DMS 273 (cell line): ENCODE results near the gene PCDHGA10.
"Not testable (repeated sequence)": the region's sequence is repeated elsewhere in the genome, so short reads cannot be mapped to it uniquely, and the experiment has no call there.

Experiments used
- DNase-seq: peaks from one replicate; lab custom pipeline; 2025; ENCODE audit not compliant: unreplicated experiment; lab: John Stamatoyannopoulos, UW

PCDHGA10 gene

DNA sequence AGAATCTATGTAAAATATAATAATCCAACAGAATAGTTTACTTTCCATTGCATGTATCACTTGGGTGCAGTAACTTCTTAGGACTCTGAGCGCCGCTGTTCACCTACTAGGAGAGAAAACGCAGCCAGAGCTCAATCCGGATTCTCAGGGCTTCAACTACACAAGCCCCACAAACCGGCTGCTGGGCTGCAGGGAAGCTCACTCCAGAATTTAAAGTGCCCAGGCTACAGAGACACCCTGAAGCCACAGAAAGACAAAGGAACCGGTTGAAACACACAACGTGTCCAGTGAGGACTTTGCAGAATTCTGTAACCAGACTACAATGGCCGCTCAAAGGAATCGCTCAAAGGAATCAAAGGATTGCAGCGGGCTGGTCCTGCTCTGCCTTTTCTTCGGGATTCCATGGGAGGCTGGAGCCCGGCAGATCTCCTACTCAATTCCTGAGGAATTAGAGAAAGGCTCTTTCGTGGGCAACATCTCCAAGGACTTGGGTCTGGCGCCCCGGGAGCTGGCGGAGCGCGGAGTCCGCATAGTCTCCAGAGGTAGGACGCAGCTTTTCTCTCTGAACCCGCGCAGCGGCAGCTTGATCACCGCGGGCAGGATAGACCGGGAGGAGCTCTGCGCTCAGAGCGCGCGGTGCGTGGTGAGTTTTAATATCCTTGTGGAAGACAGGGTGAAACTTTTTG lies at the start of gene PCDHGA10:
PCDHGA10 (plus strand) TSS at position 134 of the 686 bp plus-strand sequence; CDS start at position 323, 189 bp downstream.
- DNase-seq: peak; percentile 84

DNA sequence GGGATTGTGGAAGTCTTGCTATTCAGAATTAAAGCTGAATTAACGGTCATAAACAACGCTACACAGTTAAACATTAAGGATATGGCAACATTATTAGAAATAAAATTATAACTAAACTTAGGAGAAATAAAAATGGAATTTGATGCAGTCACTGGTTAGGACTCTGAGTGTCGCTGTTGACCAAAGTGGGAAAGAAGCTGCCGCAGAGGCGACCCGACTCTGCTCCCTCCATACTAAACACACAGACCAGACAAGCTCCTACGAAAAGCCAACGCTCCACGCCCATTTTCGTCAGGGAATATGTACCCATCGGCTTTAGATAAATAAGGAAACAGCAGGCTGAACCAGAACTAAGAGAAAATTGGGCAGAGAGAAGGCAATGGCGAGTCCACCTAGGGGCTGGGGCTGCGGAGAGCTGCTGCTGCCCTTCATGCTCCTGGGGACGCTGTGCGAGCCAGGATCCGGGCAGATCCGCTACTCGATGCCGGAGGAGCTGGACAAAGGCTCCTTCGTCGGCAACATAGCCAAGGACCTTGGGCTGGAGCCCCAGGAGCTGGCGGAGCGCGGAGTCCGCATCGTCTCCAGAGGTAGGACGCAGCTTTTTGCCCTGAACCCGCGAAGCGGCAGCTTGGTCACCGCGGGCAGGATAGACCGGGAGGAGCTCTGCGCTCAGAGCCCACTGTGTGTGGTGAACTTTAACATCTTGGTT lies 48.7 kb upstream of the PCDHGA10 start, which contains the start of gene PCDHGA5:
PCDHGA5 (plus strand) TSS at position 211 of the 709 bp plus-strand sequence; CDS start at position 380, 169 bp downstream.
- DNase-seq: no peak

DNA sequence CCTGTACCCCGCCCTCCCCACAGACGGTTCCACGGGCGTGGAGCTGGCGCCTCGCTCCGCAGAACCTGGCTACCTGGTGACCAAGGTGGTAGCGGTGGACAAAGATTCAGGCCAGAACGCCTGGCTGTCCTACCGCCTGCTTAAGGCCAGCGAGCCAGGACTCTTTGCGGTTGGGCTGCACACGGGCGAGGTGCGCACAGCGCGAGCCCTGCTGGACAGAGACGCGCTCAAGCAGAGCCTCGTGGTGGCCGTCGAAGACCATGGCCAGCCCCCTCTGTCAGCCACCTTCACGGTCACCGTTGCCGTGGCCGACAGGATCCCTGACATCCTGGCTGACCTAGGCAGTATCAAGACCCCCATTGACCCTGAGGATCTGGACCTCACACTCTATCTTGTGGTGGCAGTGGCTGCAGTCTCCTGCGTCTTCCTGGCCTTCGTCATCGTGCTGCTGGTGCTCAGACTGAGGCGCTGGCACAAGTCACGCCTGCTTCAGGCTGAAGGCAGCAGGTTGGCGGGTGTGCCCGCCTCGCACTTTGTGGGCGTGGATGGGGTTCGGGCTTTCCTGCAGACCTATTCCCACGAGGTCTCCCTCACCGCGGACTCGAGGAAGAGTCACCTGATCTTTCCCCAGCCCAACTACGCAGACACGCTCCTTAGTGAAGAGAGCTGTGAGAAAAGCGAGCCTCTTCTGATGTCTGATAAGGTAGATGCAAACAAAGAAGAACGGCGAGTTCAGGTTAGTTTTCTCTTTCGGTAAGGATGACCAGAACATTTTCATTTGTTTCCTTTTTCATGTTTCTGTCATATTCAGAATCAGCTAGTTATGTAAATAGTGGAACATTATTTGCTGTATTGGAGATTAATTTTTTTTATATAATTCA lies 46.5 kb upstream of the PCDHGA10 start:
- no peak for DNase-seq

DNA sequence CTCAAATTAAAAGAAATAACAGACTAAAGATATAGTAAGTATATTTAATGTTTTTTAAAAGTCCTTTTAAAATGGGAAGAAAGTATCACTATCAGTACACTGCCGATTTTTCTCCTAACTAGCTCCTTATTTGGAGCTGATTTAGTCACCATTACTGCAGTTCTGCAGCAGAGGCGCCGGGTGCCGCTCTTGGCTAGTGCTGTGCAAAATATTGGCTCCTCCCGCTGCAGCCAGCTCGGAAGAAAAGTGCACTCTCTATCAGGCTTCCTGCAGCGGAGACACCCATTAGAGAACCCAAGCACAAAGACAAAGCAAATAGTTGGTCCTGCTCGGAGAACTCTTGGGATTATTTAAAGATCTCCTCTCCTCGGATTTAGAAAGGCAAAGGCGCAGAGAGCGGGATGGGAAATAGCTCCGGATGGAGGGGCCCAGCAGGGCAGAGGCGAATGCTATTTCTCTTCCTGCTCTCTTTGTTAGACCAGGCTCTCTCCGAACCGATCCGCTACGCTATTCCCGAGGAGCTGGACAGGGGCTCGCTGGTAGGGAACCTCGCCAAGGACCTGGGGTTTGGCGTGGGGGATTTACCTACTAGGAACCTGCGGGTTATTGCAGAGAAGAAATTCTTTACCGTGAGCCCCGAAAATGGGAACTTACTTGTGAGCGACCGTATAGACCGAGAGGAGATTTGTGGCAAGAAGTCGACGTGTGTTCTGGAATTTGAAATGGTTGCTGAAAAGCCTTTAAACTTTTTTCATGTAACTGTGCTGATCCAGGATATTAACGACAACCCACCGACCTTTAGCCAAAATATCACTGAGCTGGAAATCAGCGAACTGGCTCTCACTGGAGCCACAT lies 42.6 kb upstream of the PCDHGA10 start, which contains the start of gene PCDHGB3:
PCDHGB3 (plus strand) TSS at position 249 of the 855 bp plus-strand sequence; CDS start at position 402, 153 bp downstream.
- DNase-seq: no peak

DNA sequence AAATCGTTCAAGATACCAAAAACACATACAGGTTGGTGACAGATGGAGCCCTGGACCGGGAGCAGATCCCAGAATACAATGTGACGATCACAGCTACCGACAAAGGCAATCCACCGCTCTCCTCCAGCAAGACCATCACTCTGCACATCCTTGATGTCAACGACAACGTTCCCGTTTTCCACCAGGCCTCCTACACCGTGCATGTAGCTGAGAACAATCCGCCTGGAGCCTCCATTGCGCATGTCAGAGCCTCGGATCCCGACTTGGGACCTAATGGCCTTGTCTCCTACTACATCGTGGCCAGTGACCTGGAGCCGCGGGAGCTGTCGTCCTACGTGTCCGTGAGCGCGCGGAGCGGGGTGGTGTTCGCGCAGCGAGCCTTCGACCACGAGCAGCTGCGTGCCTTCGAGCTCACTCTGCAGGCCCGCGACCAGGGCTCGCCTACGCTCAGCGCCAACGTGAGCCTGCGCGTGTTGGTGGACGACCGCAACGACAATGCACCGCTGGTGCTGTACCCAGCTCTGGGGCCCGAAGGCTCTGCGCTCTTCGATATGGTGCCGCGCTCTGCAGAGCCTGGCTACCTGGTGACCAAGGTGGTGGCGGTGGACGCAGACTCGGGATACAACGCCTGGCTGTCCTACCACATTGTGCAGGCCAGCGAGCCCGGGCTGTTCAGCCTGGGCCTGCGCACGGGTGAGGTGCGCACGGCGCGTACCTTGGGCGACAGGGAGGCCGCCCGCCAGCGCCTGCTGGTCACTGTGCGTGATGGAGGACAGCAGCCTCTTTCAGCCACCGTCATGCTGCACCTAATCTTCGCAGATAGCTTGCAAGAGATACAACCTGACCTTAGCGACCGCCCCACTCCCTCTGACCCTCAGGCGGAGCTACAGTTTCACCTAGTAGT lies 41.0 kb upstream of the PCDHGA10 start:
- no peak for DNase-seq

DNA sequence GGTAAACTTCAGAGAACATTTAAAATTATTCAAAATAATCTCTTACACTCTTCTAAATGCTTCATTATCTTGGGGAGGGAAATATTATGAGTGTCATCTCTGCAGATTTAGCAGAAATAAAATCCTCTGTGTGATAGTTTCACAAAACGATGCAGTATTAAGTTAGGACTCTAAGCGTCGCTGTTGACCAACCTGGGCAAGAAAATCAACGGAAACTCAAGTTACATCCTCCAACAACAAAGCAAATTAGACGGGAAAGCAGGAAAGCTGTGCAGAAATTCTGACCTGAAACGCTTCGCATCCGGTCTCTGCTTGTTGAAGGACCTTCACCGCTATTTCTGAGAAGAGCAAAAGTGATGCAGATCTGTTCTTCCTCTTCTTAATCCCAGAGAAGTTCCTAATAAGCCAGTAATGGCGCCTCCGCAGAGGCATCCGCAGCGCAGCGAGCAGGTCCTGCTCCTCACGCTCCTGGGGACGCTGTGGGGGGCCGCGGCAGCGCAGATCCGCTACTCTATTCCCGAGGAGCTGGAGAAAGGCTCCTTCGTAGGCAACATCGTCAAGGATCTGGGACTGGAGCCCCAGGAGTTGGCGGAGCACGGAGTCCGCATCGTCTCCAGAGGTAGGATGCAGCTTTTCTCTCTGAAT lies 39.0 kb upstream of the PCDHGA10 start, which contains the start of gene PCDHGA6:
PCDHGA6 (plus strand) TSS at position 219 of the 645 bp plus-strand sequence; CDS start at position 412, 193 bp downstream.
- no peak for DNase-seq

DNA sequence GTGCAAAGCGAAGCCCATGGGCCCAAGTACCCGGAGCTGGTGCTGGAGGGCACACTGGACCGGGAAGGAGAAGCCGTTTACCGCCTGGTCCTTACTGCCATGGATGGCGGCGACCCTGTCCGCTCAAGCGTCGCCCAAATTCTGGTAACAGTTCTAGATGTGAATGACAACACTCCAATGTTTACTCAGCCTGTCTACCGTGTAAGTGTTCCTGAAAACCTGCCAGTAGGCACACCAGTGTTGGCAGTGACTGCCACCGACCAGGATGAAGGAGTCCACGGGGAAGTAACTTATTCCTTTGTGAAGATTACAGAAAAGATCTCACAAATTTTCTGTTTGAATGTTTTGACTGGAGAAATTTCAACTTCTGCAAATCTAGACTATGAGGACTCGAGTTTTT lies 38.2 kb upstream of the PCDHGA10 start:
- no peak for DNase-seq

DNA sequence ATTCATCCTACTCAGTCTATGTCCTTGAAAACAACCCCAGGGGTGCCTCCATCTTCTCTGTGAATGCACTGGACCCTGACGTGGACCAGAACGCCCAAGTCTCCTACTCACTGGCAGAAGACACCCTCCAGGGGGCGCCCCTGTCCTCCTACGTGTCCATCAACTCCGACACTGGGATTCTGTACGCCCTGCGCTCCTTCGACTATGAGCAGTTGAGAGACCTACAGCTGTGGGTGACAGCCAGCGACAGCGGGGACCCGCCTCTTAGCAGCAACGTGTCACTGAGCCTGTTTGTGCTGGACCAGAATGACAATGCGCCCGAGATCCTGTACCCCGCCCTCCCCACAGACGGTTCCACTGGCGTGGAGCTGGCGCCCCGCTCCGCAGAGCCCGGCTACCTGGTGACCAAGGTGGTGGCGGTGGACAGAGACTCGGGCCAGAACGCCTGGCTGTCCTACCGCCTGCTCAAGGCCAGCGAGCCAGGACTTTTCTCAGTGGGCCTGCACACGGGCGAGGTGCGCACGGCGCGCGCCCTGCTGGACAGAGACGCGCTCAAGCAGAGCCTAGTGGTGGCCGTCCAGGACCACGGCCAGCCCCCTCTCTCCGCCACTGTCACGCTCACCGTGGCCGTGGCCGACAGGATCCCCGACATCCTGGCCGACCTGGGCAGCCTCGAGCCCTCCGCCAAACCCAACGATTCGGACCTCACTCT lies 37.2 kb upstream of the PCDHGA10 start:
- not testable (repeated sequence) for DNase-seq

DNA sequence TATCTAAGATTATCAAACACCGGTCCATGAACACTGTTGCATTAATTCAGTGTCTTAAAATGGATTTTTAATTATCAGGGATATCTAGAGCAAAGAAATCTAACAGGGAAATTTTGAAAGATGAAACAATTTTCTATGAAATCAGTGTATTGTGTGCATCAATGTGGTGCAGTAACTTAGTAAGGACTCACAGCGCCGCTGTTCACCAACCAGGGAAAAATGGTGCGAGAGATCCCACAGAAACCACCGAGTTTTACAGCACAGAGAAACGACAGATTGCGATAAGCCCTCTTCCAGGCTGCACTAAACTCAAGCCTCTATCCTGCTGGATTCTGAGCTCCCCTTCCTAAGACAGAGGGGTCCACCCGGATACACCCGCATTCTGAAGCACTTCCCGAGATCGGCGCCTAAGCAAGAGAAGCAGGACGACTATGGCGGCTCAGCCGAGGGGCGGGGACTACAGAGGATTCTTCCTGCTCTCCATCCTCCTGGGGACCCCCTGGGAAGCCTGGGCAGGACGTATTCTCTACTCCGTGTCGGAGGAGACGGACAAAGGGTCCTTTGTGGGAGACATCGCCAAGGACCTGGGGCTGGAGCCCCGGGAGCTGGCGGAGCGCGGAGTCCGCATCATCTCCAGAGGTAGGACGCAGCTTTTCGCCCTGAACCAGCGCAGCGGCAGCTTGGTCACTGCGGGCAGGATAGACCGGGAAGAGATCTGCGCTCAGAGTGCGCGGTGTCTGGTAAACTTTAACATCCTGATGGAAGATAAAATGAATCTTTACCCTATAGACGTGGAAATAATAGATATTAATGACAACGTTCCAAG lies 30.1 kb upstream of the PCDHGA10 start, which contains the start of gene PCDHGA7:
PCDHGA7 (plus strand) TSS at position 274 of the 826 bp plus-strand sequence; CDS start at position 432, 158 bp downstream.
- DNase-seq: no peak

DNA sequence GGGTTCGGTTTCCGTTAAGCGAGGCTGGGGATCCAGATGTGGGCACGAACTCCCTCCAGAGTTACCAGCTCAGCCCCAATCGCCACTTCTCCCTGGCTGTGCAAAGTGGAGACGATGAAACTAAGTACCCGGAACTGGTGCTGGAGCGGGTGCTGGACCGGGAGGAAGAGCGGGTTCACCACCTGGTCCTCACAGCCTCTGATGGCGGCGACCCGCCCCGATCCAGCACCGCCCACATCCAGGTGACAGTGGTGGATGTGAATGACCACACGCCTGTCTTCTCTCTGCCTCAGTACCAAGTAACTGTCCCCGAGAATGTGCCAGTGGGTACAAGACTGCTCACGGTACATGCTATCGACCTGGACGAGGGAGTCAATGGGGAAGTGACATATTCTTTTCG lies 29.4 kb upstream of the PCDHGA10 start:
- no peak for DNase-seq

DNA sequence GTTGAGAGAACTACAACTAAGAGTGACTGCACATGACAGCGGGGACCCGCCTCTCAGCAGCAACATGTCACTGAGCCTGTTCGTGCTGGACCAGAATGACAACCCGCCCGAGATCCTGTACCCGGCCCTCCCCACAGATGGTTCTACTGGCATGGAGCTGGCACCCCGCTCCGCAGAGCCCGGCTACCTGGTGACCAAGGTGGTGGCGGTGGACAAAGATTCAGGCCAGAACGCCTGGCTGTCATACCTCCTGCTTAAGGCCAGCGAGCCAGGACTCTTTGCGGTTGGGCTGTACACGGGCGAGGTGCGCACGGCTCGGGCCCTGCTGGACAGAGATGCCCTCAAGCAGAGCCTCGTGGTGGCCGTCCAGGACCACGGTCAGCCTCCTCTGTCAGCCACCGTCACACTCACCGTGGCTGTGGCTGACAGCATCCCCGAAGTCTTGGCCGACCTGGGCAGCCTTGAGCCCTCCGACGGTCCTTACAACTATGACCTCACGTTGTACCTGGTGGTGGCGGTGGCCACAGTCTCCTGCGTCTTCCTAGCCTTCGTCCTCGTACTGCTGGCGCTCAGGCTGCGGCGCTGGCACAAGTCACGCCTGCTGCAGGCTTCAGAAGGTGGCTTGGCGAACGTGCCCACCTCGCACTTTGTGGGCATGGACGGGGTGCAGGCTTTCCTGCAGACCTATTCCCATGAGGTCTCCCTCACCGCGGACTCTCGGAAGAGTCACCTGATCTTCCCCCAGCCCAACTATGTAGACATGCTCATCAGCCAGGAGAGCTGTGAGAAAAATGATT lies 28.1 kb upstream of the PCDHGA10 start:
- DNase-seq: no peak

DNA sequence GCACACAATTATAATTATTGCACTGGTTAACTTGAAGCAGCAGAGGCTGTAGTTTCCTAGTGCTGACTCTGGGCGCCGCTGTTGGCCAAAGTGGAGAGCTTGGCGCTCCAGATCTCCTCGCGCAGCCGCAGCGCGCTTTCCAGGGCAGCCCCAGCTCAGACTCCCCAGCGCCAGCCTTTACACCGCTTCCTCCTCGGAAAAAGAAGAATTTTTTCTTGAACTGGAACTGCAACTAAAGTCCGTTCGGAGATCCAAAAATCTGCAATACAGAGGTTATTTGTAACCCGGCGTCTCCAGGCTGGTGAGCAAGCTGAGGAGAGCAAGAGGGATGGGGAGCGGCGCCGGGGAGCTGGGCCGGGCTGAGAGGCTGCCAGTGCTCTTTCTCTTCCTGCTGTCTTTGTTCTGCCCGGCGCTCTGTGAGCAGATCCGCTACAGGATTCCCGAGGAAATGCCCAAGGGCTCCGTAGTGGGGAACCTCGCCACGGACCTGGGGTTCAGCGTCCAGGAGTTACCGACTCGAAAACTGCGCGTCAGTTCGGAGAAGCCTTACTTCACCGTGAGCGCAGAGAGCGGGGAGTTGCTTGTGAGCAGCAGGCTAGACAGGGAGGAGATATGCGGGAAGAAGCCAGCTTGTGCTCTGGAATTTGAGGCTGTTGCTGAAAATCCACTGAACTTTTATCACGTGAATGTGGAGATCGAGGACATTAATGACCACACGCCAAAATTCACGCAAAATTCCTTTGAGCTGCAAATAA lies 25.1 kb upstream of the PCDHGA10 start, which contains the start of gene PCDHGB4:
PCDHGB4 (plus strand) TSS at position 142 of the 755 bp plus-strand sequence; CDS start at position 329, 187 bp downstream.
- not testable (repeated sequence) for DNase-seq

DNA sequence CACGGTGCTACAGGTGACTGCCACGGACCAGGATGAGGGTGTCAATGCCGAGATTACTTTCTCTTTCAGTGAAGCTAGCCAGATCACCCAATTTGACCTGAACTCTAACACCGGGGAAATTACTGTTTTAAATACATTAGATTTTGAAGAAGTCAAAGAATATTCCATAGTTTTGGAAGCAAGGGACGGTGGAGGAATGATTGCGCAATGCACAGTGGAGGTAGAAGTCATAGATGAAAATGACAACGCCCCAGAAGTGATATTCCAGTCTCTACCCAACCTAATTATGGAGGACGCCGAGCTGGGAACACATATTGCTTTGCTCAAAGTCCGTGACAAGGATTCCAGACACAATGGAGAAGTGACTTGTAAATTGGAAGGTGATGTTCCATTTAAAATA lies 24.1 kb upstream of the PCDHGA10 start:
- DNase-seq: no peak

DNA sequence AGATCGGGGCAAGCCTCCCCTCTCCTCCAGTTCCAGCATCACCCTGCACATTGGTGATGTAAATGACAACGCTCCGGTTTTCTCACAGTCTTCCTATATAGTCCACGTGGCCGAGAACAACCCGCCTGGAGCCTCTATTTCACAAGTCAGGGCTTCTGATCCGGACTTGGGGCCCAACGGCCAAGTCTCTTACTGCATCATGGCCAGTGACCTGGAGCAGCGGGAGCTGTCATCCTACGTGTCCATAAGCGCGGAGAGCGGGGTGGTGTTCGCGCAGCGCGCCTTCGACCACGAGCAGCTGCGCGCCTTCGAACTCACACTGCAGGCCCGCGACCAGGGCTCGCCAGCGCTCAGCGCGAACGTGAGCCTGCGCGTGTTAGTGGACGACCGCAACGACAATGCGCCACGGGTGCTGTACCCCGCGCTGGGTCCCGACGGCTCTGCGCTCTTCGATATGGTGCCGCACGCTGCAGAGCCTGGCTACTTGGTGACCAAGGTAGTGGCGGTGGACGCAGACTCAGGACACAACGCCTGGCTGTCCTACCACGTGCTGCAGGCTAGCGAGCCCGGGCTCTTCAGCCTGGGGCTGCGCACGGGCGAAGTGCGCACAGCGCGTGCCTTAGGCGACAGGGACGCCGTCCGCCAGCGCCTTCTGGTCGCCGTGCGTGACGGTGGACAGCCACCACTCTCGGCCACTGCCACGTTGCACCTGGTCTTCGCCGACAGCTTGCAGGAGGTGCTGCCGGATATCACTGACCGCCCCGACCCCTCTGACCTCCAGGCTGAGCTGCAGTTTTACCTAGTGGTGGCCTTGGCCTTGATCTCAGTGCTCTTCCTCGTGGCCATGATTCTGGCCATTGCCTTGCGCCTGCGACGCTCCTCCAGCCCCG lies 23.4 kb upstream of the PCDHGA10 start:
- DNase-seq: no peak
